Measurements from ENCODE around the gene OST4.

- TF ChIP-seq CTCF (IDR thresholded peaks at IDR 0.05; ENCODE audit: insufficient read depth, low read length, poor library complexity, severe bottlenecking): no peak
- no peak for TF ChIP-seq EZH2phosphoT487 (conservative IDR thresholded peaks at IDR 0.05; ENCODE audit: low read length)
Observed at GRCh38 chr2:27094353-27094984, 23.0 kb upstream of the OST4 start.
